K562 (cell line): ENCODE measurements around the gene ZDHHC14. TPM values are rescaled to one million over a fixed set of nuclear protein-coding genes. Genes with fewer than 3 reads are reported as not detected.

Source experiments
- BCL6 ChIP-seq: fragments of 250-450 bp; sonication (Bioruptor Pico); IDR thresholded peaks from 2 replicates; pipeline ENCODE4 v1.4.0; 2020
- BRD9 ChIP-seq: fragments of 450-650 bp; IDR thresholded peaks from 2 replicates; pipeline ENCODE4 v1.6.1; 2018; ENCODE audit warnings: low read depth; ENCODE audit not compliant: partially characterized antibody
- EHMT2 ChIP-seq: fragments of 450-650 bp; IDR thresholded peaks from 2 replicates; pipeline ENCODE4 v1.6.1; 2018; ENCODE audit warnings: antibody characterized with exemption
- ELF2 ChIP-seq: fragments of 250-450 bp; sonication (Bioruptor Pico); IDR thresholded peaks from 2 replicates; pipeline ENCODE4 v1.5.0; 2021; ENCODE audit warnings: mild to moderate bottlenecking
- L3MBTL2 ChIP-seq: fragments of 450-650 bp; IDR thresholded peaks from 2 replicates; pipeline ENCODE4 v1.6.1; 2016; ENCODE audit warnings: mild to moderate bottlenecking, moderate library complexity
- TCF3 ChIP-seq: sonication (generic); formaldehyde crosslinking; IDR thresholded peaks from 2 replicates; pipeline ENCODE4 v1.4.0; 2020; ENCODE audit warnings: mild to moderate bottlenecking, missing genetic modification reagents
- U2AF2 ChIP-seq: fragments of 200-400 bp; formaldehyde crosslinking; optimal IDR thresholded peaks from 2 replicates; pipeline ENCODE3; 2017; ENCODE audit warnings: low read depth, mild to moderate bottlenecking, low read length
- ZBTB8A ChIP-seq: fragments of 450-650 bp; IDR thresholded peaks from 2 replicates; pipeline ENCODE4 v1.6.1; 2018; ENCODE audit warnings: mild to moderate bottlenecking, moderate library complexity; ENCODE audit not compliant: partially characterized antibody
- ZFPM2 ChIP-seq: fragments of 250-450 bp; sonication (Bioruptor Pico); IDR thresholded peaks from 2 replicates; pipeline ENCODE4 v1.5.1; 2022; ENCODE audit warnings: mild to moderate bottlenecking
- polyA plus RNA-seq, 8 experiments: library from polyadenylated mRNA; depleted of rRNA in 4 of 8; stranded (reverse) in 5 of 8; unstranded in 3 of 8; fragments of >200 nt; fragmentation: Nextera tagmentation in 2 of 8; fragmentation: Illumina TruSeq in 1 of 8; extraction: Ambion mirVana in 2 of 8; extraction: Trizol in 1 of 8; gene quantifications; 2 replicates each; pipeline versions ENCODE4 v1.2.1 to v1.2.3, GENCODE V29; 2011 to 2014; ENCODE audit warnings: inconsistent platforms in 1 of 8, missing spikeins in 1 of 8
- total RNA-seq, 7 experiments: library from RNA; depleted of rRNA in 6 of 7; stranded (reverse); fragments of >200 nt in 6 of 7; fragmentation: Illumina TruSeq in 2 of 7; extraction: Trizol in 2 of 7; gene quantifications; 2 replicates each; pipeline versions ENCODE4 v1.2.1 to v1.2.3, GENCODE V29; 2011 to 2021; ENCODE audit warnings: low replicate concordance in 1 of 7
- TF ChIP-seq, protein P1 (sequence below): sonication (generic); formaldehyde crosslinking; IDR thresholded peaks from 2 replicates; pipeline ENCODE4 v1.8.0; 2022; ENCODE audit warnings: mild to moderate bottlenecking, missing genetic modification reagents, borderline replicate concordance
- TF ChIP-seq, protein P2 (sequence below), 2 experiments: fragments of 200-800 bp in 1 of 2; sonication (Bioruptor generic) in 1 of 2; sonication (generic) in 1 of 2; formaldehyde crosslinking in 1 of 2; IDR thresholded peaks in 1 of 2; conservative IDR thresholded peaks in 1 of 2; 2 replicates each; pipeline versions ENCODE4 v1.5.0 to v1.6.1; 2016 to 2020; ENCODE audit warnings: missing compliant biosample characterization in 1 of 2, missing genetic modification characterization in 1 of 2, missing genetic modification reagents in 1 of 2
- TF ChIP-seq, protein P3 (sequence below): fragments of 450-650 bp; IDR thresholded peaks from 2 replicates; pipeline ENCODE4 v1.6.1; 2016
- TF ChIP-seq, protein P4 (sequence below), 2 experiments: IDR thresholded peaks; 2 replicates each; pipeline ENCODE4 v1.6.1; 2011; ENCODE audit warnings: borderline replicate concordance in 1 of 2, control low read depth in 1 of 2, low read depth in 1 of 2, low read length in 1 of 2, mild to moderate bottlenecking in 1 of 2, mixed read lengths in 1 of 2, moderate library complexity in 1 of 2; ENCODE audit not compliant: insufficient read depth in 1 of 2, insufficient read length in 1 of 2, poor library complexity in 1 of 2, severe bottlenecking in 1 of 2; ENCODE audit errors: extremely low read depth in 1 of 2
- TF ChIP-seq, protein P5 (sequence below): sonication (generic); formaldehyde crosslinking; IDR thresholded peaks from 2 replicates; pipeline ENCODE4 v1.9.0; 2022; ENCODE audit warnings: mild to moderate bottlenecking, missing genetic modification reagents

Gene ZDHHC14
- total and polyA plus RNA-seq, 9 of the 15 experiments (the other 6 are each of a cell fraction or from before 2014, with no cell fraction given): 0.92 to 23.1 (median 13.8) TPM

DNA sequence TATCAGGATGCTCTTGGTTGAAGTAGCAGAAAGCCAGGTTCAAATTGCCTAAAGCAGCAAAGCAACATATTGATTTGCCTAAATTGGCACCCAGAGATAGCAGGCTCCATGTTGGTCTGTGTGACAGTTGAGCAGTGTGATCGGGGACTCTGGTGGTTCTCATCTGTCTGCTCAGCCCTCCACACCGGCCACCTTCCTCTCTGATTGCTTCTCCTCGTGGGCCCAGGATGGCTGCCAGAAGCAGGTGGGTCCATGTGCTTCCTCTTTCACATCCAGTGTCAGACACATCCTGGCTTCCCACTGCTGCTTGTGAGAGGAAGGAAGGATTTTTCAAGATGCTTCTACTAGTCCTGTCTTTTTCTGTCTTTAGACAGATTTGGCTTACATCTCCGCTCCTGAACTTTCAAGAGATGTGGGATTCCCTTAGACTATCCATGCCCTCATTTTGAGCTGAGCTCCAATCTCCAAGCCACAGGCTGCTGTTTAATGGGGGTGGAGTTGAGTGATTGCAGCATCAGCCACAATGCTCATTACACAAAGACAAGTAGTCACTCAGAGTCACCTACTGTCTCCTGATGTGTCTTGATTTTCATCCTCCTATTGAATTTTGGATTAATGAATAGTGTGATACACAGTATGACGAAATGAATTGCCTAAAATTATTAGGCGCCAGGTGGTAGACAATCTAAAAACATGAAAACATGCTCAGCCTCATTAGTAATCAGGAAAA lies 122.2 kb downstream of the ZDHHC14 start (continued):
- TF ChIP-seq TCF3 (CRISPR knock-in tag) (peak; percentile 52; the same call in 1 of the 2 replicates), BCL6 (no peak), EHMT2 (no peak), ELF2 (CRISPR knock-in tag) (no peak), ZBTB8A (no peak), ZFPM2 (CRISPR knock-in tag) (no peak), L3MBTL2 (peak; percentile 46; the same call in 1 of the 2 replicates), BRD9 (no peak), U2AF2 (no peak)
- TF ChIP-seq, protein P1, sequence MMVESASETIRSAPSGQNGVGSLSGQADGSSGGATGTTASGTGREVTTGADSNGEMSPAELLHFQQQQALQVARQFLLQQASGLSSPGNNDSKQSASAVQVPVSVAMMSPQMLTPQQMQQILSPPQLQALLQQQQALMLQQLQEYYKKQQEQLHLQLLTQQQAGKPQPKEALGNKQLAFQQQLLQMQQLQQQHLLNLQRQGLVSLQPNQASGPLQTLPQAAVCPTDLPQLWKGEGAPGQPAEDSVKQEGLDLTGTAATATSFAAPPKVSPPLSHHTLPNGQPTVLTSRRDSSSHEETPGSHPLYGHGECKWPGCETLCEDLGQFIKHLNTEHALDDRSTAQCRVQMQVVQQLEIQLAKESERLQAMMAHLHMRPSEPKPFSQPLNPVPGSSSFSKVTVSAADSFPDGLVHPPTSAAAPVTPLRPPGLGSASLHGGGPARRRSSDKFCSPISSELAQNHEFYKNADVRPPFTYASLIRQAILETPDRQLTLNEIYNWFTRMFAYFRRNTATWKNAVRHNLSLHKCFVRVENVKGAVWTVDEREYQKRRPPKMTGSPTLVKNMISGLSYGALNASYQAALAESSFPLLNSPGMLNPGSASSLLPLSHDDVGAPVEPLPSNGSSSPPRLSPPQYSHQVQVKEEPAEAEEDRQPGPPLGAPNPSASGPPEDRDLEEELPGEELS (CRISPR knock-in tag): no peak
- TF ChIP-seq, protein P2, sequence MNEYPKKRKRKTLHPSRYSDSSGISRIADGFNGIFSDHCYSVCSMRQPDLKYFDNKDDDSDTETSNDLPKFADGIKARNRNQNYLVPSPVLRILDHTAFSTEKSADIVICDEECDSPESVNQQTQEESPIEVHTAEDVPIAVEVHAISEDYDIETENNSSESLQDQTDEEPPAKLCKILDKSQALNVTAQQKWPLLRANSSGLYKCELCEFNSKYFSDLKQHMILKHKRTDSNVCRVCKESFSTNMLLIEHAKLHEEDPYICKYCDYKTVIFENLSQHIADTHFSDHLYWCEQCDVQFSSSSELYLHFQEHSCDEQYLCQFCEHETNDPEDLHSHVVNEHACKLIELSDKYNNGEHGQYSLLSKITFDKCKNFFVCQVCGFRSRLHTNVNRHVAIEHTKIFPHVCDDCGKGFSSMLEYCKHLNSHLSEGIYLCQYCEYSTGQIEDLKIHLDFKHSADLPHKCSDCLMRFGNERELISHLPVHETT (CRISPR knock-in tag; conservative IDR thresholded peaks at IDR 0.05 in 1 of 2, IDR thresholded peaks at IDR 0.05 in 1 of 2): 0 out of 4 replicates have a peak, but pooled peaks of 1 of the 2 experiments have one; percentile 9
- TF ChIP-seq, protein P3, sequence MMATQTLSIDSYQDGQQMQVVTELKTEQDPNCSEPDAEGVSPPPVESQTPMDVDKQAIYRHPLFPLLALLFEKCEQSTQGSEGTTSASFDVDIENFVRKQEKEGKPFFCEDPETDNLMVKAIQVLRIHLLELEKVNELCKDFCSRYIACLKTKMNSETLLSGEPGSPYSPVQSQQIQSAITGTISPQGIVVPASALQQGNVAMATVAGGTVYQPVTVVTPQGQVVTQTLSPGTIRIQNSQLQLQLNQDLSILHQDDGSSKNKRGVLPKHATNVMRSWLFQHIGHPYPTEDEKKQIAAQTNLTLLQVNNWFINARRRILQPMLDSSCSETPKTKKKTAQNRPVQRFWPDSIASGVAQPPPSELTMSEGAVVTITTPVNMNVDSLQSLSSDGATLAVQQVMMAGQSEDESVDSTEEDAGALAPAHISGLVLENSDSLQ: no peak; the same call in 1 of the 2 replicates
- TF ChIP-seq, protein P4, sequence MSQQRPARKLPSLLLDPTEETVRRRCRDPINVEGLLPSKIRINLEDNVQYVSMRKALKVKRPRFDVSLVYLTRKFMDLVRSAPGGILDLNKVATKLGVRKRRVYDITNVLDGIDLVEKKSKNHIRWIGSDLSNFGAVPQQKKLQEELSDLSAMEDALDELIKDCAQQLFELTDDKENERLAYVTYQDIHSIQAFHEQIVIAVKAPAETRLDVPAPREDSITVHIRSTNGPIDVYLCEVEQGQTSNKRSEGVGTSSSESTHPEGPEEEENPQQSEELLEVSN (IDR thresholded peaks at IDR 0.05; ENCODE audit: borderline replicate concordance in 1 of 2, extremely low read depth in 1 of 2, insufficient read depth in 1 of 2, insufficient read length in 1 of 2, low read depth in 1 of 2, low read length in 1 of 2, poor library complexity in 1 of 2, severe bottlenecking in 1 of 2): peak; percentile 24 to 48
- TF ChIP-seq, protein P5, sequence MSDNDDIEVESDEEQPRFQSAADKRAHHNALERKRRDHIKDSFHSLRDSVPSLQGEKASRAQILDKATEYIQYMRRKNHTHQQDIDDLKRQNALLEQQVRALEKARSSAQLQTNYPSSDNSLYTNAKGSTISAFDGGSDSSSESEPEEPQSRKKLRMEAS (CRISPR knock-in tag): peak; percentile 95
